Measurements from ENCODE around the gene GOLGA6L2. TPM values are rescaled to one million over a fixed set of nuclear protein-coding genes. Genes with fewer than 3 reads are reported as not detected.
"Not testable (repeated sequence)": the region's sequence is repeated elsewhere in the genome, so short reads cannot be mapped to it uniquely, and the experiment has no call there.

GOLGA6L2 gene
- total RNA-seq, 1 experiment from 2014 or later: not detected

DNA sequence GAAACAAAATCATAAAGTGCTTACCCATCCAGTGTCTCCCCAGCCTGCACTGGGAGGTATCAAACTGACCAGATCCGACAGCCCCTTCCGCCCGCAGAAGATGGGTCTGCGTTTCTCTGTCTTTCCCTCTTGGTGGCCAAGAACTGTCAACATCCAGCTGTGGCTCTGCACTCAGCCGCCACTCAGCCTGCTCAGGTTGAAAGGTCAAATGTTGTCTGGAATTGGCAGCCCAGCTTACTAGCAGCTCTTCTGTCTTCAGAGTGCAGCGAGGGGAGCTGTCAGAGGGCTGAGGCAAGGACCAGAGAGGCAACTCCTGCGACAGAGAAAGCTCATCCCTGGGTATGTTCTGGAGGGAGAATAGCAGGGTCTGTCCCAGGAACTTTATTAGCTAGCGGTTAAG, 45.4 kb downstream of the GOLGA6L2 start:
- in situ Hi-C loops (cut with HindIII; ENCODE audit: low pct_unique_long_range_greater_than_20kb, low sequenced_read_pairs): no loop called here
- DNase-seq (ENCODE audit: low read depth): no peak

GRCh38 chr15:23399207-23399606, 47.8 kb downstream of the GOLGA6L2 start:
- DNase-seq (ENCODE audit: low read depth); in situ Hi-C loops (cut with HindIII; ENCODE audit: low pct_unique_long_range_greater_than_20kb, low sequenced_read_pairs): not testable (repeated sequence)

DNA sequence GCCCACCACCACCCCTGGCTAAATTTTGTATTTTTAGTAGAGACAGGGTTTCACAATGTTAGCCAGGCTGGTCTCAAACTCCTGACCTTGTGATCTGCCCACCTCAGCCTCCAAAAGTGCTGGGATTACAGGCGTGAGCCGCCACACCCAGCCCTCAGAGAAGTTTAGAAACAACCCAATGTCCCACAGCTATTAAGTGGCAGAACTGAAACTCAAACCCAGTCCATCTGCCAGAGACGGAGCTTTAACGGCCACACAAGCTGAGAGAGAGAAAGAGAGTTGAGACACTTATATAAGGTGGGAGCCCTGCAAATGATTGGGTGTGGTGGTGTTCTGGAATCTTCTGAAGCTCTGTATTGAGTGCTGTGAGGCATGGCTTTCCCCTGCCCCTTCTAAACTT, 48.7 kb downstream of the GOLGA6L2 start:
- in situ Hi-C loops (cut with HindIII; ENCODE audit: low pct_unique_long_range_greater_than_20kb, low sequenced_read_pairs); DNase-seq (ENCODE audit: low read depth): not testable (repeated sequence)

- no peak for DNase-seq (ENCODE audit: low read depth)
- in situ Hi-C loops (cut with HindIII; ENCODE audit: low pct_unique_long_range_greater_than_20kb, low sequenced_read_pairs): no loop called here
These were observed 49.3 kb downstream of the GOLGA6L2 start for GRCh38 chr15:23397779-23398178.

DNA sequence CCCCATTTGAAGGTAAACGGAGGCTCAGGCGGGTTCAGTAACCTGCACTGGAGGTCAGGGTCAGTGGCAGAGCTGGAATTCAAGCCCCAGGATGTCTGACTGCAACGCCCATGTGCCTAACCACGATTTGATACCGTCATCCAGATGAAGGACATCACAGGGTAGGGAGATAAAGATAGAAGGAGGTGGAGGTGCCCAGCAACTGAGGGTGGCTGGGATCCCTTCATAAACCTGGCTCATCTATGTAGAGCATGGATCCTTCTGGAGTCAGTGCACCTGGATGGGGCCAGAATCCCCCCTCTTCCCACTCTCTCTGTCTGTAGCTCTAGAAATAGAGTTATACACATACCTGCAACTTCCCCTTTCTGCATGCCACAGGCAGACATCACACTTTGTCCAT, 51.2 kb downstream of the GOLGA6L2 start:
- in situ Hi-C loops (cut with HindIII; ENCODE audit: low pct_unique_long_range_greater_than_20kb, low sequenced_read_pairs): no loop called here
- peak; percentile 56 for DNase-seq (ENCODE audit: low read depth)

DNA sequence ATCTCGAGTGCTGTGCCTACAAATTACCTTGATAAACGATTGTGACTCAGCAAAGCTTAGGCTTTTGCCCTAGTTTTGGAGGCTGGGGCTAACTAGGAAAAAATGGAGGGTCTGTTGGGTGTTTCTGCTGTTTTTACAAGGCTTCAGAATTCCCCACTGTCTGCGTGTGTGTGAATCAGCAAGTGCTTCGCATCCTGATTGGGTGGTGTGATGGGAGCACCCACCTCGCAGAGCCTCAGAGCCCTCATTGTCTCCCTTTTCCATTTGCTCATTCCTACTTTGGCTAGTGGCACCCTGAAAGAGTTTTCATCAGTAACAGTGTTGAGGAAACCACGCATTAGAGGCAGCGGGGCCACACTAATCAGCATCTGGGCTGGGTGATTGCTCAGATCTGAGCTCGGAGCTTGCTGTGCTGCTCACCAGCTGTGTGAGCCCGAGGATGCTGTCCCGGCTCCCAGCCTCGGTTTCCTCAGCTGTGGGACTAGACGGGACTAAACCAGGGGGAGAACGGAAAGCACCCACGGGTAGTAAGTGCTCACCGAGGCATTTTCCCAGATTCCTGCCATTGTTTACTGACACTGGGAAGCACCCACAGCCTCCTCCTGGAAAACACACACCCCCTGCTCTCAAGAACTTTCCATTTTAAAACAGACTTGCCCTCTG, 51.9 kb downstream of the GOLGA6L2 start:
- in situ Hi-C loops (cut with HindIII; ENCODE audit: low pct_unique_long_range_greater_than_20kb, low sequenced_read_pairs): no loop called here
- DNase-seq (ENCODE audit: low read depth): peak; percentile 94

Other genes with a start within 250 kb of the GOLGA6L2 start
- gene GOLGA6L26, start 113.0 kb downstream of the GOLGA6L2 start, total RNA-seq (2014; rRNA removed; shearing (Covaris generic); ENCODE audit: low replicate concordance): not detected in 2 replicates
- gene GOLGA8S, start 92.5 kb downstream of the GOLGA6L2 start, total RNA-seq (2014; rRNA removed; shearing (Covaris generic); ENCODE audit: low replicate concordance): 0.32 TPM in 1 of 2 replicates, not detected in the other
- not detected in 2 replicates for gene MKRN3, start 118.4 kb upstream of the GOLGA6L2 start, total RNA-seq (2014; rRNA removed; shearing (Covaris generic); ENCODE audit: low replicate concordance)
- not detected in 2 replicates for gene MAGEL2, start 200.6 kb upstream of the GOLGA6L2 start, total RNA-seq (2014; rRNA removed; shearing (Covaris generic); ENCODE audit: low replicate concordance)
- gene NDN, start 240.1 kb upstream of the GOLGA6L2 start, total RNA-seq (2014; rRNA removed; shearing (Covaris generic); ENCODE audit: low replicate concordance): 65.3 and 98.8 TPM in 2 replicates

Data from Caki2 (cell line).